GM10248 (cell line): Measurements from ENCODE around the gene CHRNA4.

Experiments used
- CTCF ChIA-PET: fragments of 300-600 bp; sonication (Branson Sonifier 250); formaldehyde crosslinking; extraction: SDS; loops from one replicate; lab custom pipeline; 2021; ENCODE audit warnings: antibody characterized with exemption; lab: Yijun Ruan, JAX
- POLR2A ChIA-PET: fragments of 350-650 bp; sonication (Branson Sonifier 250); formaldehyde crosslinking; extraction: SDS; loops from one replicate; lab custom pipeline; 2020; ENCODE audit warnings: antibody characterized with exemption; lab: Yijun Ruan, JAX
- DNase-seq: peaks from one replicate; pipeline ENCODE4 v3.0.0; 2012; ENCODE audit errors: extremely low spot score
- TF ChIP-seq, protein P1 (sequence below): IDR thresholded peaks from 2 replicates; pipeline ENCODE4 v1.5.1; 2012; ENCODE audit warnings: mild to moderate bottlenecking, low read depth; ENCODE audit errors: extremely low read depth, missing control alignments, control extremely low read depth

CHRNA4 gene

DNA sequence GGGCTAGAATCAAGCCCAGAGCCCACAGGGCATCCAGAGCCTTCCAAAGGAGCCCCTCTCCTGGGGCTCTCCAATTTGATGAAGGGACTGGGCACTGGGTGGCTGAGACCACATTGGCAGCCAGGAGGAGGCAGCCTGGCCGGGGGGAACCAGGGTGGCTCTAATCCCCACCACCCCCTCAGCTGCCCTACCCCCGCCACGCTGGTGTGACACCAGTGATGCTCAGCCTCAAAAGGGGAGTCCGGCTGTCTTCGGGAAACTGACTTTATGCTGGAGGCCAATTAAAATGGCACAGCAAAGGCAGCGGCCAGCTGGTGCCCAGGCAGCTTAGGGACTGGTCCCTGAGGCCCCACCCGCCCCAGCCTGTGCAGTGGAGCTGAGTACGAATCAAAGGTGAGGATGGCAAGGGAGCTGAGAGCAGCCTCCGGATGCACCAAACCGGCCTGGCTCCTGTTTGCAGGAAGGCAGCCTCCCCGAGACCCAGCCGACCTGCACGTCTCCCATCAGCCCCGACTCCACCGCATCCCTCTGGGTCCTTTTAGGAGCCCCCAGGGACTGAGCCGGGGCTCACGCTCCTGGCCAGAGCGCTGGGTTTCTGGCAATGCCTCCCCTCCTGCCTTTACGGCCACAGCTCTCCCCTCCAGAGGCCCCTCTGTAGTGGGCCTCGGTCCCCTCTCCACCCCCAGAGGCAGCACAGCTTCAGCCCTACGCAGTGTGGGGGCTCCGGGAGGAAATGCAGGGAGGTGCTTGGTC, 28.5 kb downstream of the CHRNA4 start:
- CTCF ChIA-PET = interaction anchor here (1.0 kb wide), 1 partner anchor 149 kb away, joined by 3 read pairs; no protein-coding TSS in a partner anchor
- no peak for DNase-seq

DNA sequence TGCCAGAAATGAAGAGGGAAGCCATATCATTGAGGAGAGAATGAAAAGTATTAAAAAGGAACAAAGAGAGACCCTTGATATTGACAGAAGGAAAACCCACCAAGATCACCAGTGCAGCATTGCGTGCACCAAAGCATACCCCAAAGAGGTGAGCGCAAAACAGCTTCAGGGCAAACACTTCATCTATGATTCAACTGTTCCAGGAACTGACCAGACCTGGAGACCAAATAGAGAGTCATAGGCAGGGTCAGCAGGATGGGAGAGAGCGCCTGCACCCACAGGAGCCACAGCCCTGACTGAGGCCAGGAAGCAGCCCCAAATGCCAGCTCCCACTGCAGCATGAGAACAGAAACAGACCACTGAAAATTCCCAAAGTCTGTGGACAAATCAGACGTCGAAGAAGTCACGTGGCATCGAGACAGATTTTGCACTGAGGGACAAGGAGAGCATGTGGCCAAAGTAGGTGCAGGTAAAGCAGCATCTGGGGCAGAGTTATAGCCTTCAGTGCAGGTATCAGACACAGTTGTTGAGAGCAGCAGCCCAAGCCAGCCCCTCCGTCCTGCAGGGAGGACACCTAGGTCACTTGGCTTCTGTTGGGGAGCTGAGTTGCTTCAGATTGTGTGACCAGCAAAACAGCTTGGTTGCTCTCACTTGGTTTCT, 29.3 kb downstream of the CHRNA4 start:
- CTCF ChIA-PET = interaction anchor here (1.0 kb wide), 1 partner anchor 149 kb away, joined by 3 read pairs; no protein-coding TSS in a partner anchor
- TF ChIP-seq, protein P1, sequence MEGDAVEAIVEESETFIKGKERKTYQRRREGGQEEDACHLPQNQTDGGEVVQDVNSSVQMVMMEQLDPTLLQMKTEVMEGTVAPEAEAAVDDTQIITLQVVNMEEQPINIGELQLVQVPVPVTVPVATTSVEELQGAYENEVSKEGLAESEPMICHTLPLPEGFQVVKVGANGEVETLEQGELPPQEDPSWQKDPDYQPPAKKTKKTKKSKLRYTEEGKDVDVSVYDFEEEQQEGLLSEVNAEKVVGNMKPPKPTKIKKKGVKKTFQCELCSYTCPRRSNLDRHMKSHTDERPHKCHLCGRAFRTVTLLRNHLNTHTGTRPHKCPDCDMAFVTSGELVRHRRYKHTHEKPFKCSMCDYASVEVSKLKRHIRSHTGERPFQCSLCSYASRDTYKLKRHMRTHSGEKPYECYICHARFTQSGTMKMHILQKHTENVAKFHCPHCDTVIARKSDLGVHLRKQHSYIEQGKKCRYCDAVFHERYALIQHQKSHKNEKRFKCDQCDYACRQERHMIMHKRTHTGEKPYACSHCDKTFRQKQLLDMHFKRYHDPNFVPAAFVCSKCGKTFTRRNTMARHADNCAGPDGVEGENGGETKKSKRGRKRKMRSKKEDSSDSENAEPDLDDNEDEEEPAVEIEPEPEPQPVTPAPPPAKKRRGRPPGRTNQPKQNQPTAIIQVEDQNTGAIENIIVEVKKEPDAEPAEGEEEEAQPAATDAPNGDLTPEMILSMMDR = no peak
- POLR2A ChIA-PET = no interaction called here
- DNase-seq = no peak

More for the DNA sequence above, 28.5 kb downstream of the CHRNA4 start:
- POLR2A ChIA-PET = no interaction called here
- TF ChIP-seq, protein P1 = no peak

- CTCF ChIA-PET = no interaction called here
- TF ChIP-seq, protein P1 = no peak
- no peak for DNase-seq
- POLR2A ChIA-PET = no interaction called here
Measured at GRCh38 chr20:63330940-63331339, 30.2 kb downstream of the CHRNA4 start.

- no peak for DNase-seq
- POLR2A ChIA-PET = no interaction called here
- CTCF ChIA-PET = no interaction called here
- TF ChIP-seq, protein P1 = no peak
Measured at GRCh38 chr20:63330084-63330760, 30.9 kb downstream of the CHRNA4 start.

DNA sequence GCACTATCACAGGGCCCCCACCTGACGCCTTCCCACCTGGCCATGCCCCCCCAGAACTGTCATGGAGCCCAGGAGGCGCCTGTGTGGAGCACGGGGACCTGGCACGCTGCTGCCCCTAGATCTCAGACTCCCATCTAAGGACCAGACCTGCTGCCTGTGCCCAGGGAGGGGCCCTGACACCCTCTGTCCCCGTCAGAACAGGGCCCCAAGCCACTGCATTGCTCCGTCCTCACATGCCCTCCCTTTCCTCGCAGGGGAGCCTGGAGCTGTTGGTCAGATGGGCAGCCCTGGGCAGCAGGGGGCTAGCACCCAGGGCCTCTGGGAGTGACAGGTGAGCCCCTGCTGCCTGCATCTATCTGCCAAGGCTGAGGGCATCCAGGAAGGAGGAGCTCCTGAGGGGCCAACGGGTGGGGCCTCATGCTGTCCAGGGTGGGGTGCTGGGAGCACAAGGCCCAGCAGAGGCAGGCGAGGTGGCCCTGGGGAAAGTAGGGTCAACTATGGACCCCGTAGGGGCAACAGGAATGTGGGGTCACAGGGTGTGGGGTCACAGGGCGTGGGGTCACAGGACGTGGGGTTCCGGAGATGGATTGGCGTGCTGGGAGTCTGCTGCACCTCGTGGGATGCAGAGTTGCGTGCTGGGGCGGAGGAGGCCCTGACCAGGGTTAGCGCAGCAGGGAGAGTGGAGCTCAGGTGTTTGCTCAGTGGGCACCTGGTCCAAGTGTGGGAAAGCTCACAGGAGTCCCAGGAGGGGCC, 31.6 kb downstream of the CHRNA4 start:
- ChIA-PET POLR2A (no interaction called here), CTCF (no interaction called here)
- TF ChIP-seq, protein P1 = no peak
- DNase-seq = no peak
